AG04449 (cell line): ENCODE data around the gene COPA.

ENCODE experiments used
- CTCF ChIA-PET: fragments of 350-600 bp; formaldehyde crosslinking; extraction: SDS; loops from one replicate; lab custom pipeline; 2021; ENCODE audit warnings: antibody characterized with exemption; lab: Yijun Ruan, JAX
- POLR2A ChIA-PET: fragments of 400-600, 350-600 bp; formaldehyde crosslinking; extraction: SDS; loops from one replicate; lab custom pipeline; 2020; ENCODE audit warnings: antibody characterized with exemption, inconsistent platforms; lab: Yijun Ruan, JAX
- DNase-seq: peaks from one replicate; pipeline ENCODE4 v3.0.0-alpha.2; 2010; ENCODE audit warnings: low read depth, low spot score
- H3K4me3 ChIP-seq: 2 replicates; pipeline ENCODE4 v1.5.1; 2011; ENCODE audit warnings: low read depth, mild to moderate bottlenecking, control low read depth, low read length
- TF ChIP-seq, protein P1 (sequence below): IDR thresholded peaks from one replicate; pipeline ENCODE4 v1.5.1; 2011; ENCODE audit warnings: mild to moderate bottlenecking, moderate library complexity, low read length, control low read depth, inconsistent platforms; ENCODE audit not compliant: insufficient read depth; ENCODE audit errors: missing control alignments

Gene COPA

DNA sequence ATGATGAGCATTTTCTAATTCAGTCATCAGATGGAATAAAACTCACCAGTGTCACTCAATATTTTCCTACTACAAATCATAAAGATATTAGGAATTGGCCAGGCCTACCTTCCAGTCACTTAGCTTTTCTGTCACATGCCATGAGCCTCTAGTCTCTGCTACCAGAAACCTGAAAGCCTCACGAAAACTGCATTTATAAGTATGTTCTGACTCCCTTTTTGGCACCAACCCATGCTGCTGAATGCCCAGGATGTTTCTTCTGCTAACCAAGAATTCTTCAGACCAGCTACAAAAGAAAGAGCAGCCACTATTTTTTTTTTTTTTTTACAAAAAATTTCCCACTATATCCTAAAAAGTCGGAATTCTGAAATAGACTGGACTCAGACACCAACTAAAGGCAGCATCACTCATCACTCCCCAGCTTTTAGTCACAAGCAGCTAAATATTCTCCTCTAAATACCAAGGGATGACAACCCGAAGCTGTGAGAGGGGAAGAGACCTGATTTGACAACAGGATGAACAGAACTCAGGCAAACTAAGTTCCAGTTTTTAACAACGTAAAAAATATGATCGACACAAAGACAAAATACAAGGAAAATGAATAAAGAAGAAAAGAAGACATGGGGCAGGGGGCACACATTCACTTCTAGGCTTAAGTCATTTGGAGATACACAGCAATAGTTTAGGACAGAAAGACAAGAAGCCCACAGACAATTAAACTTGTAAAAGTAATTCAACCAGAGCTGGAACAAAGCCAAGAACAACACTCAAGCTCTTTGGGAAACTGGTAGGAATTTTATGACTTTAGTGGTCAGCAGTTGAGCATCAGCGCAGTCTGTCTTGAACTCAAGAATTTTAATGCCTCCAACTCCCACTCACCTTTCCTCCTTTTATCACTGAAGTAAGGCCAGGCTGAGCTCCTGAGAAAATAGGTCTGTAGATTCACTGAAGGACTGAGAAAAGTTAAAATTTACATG is 82.4 kb downstream of the COPA start:
- ChIA-PET POLR2A (interaction anchor here (0.5 to 1.6 kb wide), 4 partner anchors 49 to 136 kb away, joined by 3 to 7 read pairs (median 4); partner anchors contain the start of gene CASQ1), CTCF (interaction anchor here (1.1 to 3.8 kb wide), 7 partner anchors 9 to 175 kb away, joined by 3 to 34 read pairs (median 6); no protein-coding TSS in a partner anchor)
- peak; percentile 65 for DNase-seq
- H3K4me3 ChIP-seq = peak overlapping the region; percentile 99
- TF ChIP-seq, protein P1, sequence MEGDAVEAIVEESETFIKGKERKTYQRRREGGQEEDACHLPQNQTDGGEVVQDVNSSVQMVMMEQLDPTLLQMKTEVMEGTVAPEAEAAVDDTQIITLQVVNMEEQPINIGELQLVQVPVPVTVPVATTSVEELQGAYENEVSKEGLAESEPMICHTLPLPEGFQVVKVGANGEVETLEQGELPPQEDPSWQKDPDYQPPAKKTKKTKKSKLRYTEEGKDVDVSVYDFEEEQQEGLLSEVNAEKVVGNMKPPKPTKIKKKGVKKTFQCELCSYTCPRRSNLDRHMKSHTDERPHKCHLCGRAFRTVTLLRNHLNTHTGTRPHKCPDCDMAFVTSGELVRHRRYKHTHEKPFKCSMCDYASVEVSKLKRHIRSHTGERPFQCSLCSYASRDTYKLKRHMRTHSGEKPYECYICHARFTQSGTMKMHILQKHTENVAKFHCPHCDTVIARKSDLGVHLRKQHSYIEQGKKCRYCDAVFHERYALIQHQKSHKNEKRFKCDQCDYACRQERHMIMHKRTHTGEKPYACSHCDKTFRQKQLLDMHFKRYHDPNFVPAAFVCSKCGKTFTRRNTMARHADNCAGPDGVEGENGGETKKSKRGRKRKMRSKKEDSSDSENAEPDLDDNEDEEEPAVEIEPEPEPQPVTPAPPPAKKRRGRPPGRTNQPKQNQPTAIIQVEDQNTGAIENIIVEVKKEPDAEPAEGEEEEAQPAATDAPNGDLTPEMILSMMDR = no peak

DNA sequence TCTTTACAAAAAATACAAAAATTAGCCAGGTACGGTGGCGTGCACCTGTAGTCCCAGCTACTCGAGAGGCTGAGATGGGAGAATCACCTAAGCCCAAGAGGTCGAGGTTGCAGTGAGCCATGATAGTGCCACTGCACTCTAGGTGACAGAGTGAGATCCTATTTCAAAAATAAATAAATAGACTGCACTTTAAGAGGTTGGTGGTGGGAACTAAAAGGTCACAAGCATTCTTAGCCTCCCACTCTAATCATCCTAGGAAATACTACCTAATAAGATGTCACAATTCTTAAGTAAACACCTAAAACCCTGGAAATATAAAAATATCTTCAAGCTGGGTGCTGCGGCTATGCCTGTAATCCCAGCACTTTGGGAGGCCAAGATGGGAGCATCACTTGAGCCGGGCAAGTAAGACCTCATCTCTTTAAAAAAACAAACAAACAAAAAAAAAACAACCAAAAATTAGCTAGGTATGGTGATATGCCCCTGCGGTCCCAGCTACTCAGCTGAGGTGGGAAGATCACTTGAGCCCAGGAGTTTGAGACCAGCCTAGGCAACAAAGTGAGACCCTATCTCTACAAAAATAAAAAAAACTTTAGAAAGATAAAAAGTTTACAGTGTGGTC is 84.8 kb downstream of the COPA start:
- no peak for DNase-seq
- ChIA-PET POLR2A (no interaction called here), CTCF (interaction anchor here (0.9 to 2.4 kb wide), 9 partner anchors 9 to 171 kb away, joined by 3 to 7 read pairs (median 4); no protein-coding TSS in a partner anchor)
- H3K4me3 ChIP-seq = no peak overlapping the region
- TF ChIP-seq, protein P1 = no peak

DNA sequence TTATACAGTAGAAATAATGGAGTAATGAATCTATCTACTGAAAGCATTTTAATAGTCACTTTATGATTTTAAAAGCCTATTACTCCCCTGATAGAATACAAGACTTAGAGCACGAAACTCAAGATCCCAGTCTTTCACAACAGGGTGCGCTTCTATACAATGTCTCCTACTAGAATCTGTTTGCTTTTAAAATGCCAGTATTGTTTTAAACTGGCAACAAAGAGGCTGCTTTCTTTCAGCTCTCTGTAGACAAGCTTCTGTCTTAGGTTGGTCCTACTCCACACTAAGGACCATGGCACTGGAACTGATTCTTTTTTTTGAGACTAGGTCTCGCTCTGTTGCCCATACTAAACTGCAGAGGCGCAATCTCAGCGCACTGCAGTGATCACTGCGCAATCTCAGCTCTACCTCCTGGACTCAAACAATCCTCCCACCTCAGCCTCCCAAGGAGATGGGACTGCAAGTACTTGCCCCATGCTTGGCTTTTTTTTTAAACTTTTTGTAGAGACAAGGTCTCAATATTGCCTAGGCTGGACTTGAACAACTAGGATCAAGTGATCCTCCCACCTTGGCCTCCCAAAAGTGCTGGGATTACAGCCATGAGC is 85.5 kb downstream of the COPA start:
- TF ChIP-seq, protein P1 = no peak
- no peak for DNase-seq
- POLR2A ChIA-PET = interaction anchor here (0.6 kb wide), 1 partner anchor 135 kb away, joined by 3 read pairs; no protein-coding TSS in a partner anchor
- H3K4me3 ChIP-seq = no peak overlapping the region
- CTCF ChIA-PET = interaction anchor here (0.6 to 12.6 kb wide), 12 partner anchors 9 to 212 kb away, joined by 3 to 147 read pairs (median 4); partner anchors contain the start of gene KCNJ9

DNA sequence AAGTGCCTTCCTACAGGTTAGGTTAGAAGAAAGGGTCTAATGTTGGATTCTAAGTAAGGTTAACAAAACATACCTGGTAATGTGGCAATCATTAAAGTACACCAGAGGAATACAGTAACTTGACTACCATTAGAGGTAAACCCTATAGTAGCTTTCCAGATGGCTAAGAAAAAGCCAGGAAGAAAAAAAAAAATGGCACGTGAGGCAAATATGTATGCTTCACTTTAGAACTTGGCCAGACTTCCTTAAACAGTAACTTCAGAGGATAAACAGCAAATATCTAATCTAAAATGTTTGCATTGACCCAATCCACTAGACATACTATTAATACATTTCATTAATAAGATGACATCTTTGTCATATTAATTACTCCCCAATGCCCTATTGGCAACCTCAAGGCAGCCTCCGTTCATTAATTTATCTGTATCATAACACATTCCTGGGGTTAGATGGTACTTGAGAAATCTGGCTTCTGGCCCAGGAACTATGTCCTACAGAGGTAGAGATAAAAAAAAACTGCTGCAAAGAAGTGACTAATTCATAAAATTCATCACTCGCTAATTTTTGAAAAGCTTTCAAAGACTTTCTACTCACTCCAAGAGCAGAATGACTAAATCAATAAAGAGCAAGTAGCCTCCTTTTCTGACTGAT is 86.5 kb downstream of the COPA start:
- peak; percentile 28 for DNase-seq
- TF ChIP-seq, protein P1 = no peak
- POLR2A ChIA-PET = no interaction called here
- CTCF ChIA-PET = interaction anchor here (0.9 to 12.6 kb wide), 8 partner anchors 11 to 211 kb away, joined by 3 to 147 read pairs (median 4); partner anchors contain the start of gene KCNJ9
- no peak overlapping the region for H3K4me3 ChIP-seq

DNA sequence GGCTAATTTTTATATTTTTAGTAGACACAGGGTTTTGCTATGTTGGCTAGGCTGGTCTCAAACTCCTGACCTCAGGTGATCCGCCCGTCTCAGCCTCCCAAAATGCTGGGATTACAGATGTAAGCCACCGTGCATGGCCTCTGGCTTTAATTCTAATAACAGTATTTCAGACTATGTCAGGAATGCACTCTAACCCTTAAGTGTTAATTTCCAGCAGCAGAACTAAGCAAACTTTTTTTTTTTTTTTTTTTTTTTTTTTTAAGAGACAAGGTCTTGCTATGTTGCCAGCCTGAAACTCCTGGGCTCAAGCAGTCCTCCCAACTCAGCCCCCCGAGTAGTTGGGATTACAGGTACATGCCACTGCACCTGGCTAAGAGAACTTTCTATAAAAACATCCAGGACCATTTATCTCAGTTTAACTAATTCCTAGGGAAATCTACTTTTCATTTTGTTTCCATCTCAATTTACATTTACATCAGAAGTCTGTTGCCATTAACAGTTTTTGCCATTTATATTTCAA is 87.2 kb downstream of the COPA start:
- H3K4me3 ChIP-seq = no peak overlapping the region
- ChIA-PET CTCF (interaction anchor here (1.3 to 12.6 kb wide), 4 partner anchors 35 to 171 kb away, joined by 3 to 171 read pairs (median 136); partner anchors contain the start of genes CASQ1 and KCNJ9), POLR2A (no interaction called here)
- DNase-seq = no peak
- TF ChIP-seq, protein P1 = no peak
